GM21529 (cell line): ENCODE measurements around the gene RCOR1.
"Not testable (repeated sequence)": the region's sequence is repeated elsewhere in the genome, so short reads cannot be mapped to it uniquely, and the experiment has no call there.

ENCODE experiments used
- ATAC-seq: cut with Tn5 transposase; IDR thresholded peaks from one replicate; pipeline ENCODE4 v1.9.1; 2021; ENCODE audit not compliant: unreplicated experiment

The RCOR1 gene

DNA sequence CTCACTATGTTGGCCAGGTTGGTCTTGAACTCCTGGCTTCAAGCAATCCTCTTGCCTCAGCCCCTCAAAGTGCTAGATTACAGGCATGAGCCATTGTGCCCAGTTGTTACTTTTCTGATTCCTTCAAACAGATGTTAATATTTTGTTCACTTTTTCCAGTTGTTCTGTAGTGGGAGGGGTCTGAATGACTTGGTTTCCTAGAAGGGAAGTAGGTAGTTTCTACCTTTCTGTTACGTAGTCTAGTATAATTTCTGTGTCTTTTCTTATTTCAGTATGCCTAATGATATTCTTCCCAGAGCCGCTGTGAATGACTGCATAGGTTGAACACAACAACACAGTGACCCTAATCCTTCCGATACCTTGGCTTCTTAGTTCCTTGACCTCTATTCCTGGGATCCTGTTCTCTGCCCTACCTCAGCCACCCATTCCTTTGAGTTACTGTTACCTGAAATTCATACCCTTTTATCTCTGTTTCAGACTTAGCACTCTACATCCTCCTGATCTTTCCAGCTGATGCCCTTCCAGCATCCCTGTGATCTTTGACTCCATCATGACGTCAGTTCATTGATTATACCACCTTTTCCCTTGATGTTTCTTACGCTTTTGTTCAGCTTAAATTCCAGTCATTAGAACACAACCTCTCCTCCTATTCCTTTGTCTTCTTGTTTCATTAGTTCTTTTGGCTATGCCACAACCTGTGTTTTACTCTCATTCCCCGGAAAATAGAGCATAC, 33.3 kb downstream of the RCOR1 start:
- ATAC-seq, result no peak

DNA sequence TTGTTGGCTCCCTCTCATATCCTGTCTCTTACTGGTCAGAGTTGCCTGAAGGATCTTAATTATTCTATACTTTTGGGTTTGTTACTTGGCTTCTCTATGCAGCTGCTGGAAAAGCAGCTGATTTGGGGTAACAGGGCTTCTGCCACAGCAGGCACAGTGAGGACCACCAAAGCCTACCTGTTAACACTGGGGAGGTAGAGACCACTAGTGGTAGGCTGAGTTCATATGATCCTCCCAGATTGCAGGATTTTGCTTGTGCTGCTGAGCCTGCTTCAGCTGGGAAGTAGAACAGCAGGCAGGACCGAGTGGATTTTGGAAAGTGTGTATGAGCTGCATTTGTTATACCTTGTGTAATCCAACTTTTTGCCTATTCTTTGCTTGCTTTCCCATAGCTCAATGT, 34.1 kb downstream of the RCOR1 start:
- no peak for ATAC-seq

DNA sequence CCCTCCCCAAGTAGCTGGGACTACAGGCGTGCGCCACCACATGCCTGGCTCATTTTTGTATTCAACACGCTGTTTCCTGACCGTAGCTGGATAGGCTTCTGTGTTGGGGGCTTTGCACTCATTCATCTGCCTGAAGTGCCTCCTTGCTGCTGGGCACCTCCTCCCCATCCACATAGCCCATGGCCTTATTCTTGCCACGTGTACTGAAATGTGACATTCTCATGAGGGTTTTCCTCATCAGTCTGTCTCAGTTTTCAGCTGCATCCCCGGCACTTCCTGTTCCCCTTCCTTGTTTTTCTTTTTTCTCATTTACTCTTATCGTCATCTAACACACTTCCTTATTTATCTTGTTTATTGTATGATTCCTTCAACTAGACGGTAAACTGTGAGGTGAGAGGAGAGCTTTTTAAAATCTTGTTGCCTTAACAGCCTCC, 36.6 kb downstream of the RCOR1 start:
- no peak for ATAC-seq

DNA sequence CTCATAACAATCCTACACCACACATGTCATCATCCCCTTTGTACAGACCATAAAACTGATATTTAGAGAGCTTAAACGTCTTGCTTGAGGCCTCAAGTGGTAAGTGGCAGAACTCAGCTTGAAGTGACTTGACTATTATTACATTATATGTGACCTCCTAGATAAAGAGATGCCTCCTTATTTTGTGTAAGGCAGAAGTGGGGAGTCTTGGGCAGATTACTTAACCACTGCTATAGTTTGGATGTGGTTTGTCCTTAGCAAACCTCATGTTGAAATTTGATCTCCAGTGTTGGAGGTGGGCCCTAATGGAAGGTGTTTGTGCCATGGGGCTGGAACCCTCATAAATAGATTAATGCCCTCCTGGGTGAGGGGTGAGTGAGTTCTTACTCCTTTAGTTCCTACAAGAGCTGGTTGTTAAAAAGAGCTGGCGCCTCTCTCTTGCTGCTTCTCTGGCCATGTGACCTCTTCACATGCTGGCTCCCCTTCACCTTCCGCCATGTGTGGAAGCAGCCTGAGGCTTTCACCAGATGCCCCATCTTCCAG, 37.4 kb downstream of the RCOR1 start:
- no peak for ATAC-seq

DNA sequence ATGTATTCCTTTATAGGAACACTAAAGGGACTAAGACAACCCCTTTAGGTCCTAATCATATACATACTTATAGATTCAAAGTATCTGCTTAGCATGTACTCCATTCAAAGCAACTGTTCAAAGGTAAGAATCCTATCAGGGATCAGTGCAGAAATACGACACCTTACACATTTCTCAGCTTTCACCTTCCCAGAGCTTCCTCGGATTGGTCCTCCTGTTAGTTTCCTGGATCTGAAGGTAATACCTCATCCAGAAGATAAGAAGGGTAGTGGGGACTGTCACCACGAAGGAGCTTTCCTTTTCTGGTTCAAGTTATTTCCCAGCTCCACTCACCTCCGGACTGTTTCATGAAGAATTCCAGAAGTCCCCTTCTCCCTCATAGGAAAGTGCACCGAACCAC, 38.0 kb downstream of the RCOR1 start:
- ATAC-seq, result no peak

DNA sequence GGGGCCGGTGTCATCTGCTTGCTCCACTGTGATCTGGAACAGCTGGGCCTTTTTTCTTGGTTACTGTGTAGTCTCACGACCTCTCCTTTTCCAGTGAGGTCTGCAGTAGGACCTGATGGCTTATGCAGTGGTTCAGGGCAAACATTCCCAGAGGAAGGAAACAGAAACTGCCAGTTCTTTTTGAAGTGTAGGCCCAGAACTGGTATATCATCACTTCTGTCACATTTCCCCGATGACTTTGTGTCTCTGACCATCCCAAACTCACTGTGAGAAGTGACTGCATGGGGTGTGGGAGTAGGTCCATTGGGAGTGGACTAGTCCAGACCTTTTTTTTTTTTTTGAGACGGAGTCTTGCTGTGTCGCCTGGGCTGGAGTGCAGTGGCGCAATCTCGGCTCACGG, 38.4 kb downstream of the RCOR1 start:
- no peak for ATAC-seq

DNA sequence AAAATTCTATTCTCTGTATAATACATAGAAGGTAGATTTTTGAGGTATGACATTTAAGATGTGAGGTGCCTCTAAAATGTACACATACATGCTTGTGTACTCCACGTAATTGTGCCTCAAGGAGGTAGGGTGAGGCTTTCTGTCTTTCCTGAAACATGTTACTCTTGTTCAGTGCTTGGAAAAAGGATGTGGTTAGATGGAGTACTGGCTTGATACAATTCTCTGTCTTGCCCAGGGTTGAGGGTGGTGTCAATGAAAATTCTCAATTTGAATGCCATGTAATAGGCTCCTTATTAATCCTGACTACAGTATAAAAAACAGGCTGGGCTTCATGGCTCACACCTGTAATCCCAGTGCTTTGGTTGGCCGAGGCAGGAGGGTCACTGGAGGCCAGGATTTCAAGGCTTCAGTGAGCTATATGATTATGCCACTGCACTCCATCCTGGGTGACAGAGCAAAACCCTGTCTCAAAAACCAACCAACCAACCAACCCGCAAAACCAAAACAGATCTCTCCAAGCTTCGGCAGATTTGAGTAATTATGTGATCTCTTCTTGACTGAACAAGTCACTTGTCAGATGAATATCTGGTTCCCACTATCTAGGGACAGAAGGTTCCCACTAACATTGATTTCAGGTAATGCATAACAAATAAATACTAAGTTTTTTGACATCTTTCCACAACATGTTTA, 41.6 kb downstream of the RCOR1 start:
- ATAC-seq, result no peak

DNA sequence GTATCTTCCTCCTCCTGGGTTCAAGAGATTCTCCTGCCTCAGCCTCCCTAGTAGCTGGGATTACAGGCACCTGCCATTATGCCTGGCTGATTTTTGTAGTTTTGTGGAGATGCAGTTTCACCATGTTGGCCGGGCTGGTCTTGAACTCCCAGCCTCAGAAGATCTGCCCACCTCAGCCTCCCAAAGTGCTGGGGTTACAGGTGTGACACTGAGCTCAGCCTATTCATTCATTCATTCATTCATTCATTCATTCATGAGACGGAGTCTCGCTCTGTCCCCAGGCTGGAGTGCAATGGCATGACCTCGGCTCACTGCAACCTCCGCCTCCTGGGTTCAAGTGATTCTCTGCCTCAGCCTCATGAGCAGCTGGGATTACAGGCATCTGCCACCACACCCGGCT, 47.2 kb downstream of the RCOR1 start:
- not testable (repeated sequence) for ATAC-seq

DNA sequence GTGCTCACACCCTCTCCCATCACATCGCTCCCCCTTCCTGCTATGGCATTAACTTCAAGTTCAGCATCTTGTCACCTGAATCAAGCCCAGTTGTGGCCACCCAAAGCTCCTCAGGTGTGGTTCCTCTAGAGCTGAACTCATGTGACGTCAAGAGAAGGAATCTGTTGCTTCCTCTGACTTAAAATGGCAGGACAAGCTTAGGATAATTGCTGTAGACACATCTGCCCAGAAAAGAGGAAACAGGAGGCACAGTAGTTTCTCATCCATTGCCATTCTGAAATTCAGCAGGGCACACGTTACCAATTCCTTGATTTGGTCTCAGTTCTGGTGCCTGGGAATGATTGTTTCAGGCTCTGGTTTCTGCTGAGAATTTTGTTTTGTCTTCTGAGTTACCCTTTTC, 52.1 kb downstream of the RCOR1 start:
- ATAC-seq, result no peak

DNA sequence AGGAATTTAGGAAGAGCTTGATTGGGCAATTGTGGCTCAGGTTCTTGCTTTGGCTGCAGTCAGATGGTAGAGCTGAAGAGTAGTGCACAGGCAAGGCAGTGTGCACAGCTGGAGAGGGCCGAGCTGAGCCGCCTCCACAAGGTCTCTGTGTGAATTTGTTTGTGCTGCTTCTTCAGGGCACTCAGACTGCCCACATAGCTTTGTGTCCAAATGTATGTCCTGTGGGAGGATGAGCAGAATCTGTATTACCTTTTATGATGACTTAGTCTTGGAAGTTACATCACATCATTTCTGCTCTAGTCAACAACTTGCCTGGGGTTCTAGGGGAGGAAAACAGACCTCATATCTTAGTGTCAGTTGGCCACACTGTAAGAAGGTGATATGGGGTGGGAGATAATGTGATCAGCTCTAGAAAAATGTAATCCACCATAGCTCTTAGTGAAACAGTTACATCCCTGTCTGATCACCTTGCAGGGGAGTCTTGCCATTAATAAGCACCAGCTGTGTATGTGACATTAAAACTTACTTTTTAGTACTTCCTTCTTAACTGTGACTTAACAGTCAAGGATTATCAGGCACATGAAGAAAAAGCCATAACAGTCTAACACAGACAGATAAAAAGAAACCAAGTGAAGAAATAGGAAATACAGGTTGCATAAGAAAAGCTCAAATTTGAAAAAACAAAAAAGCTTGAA, 53.4 kb downstream of the RCOR1 start:
- no peak for ATAC-seq

DNA sequence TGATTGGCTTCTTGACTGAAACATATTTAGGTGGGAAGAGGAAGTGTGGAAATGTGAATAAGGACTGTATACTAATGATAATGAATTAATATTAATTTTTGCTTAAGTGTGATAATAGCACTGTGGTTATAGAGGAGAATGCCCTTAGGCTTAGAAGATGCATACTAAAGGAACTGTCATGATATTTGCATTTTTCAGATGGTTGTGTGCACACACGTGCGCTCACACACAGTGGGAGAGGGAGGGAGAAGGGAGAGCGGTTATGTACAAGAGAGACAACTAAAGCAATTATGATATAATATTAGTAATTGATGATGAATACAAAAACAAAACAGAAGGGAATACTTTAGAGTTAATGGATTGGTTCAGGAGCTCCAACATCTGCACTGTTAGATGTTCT, 54.2 kb downstream of the RCOR1 start:
- no peak for ATAC-seq

DNA sequence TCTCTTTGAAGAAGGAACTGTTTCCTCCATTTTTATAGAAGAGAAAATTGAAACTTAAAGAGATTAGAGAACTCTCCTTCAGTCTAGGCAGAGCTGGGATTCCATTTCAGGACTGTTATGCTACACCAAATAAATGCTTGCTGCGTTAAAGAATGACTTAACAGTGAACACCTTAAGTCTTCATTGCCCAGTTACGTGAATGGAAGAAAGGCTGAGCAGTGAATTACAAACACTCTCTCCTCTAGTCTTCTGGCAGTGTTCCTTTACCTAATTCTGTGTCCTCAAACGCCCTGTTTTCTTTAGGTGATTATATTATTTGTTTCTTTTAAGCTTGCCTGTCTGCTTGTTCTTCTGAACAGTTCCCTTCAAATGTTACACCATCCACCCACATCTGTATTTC, 59.7 kb downstream of the RCOR1 start:
- ATAC-seq, result no peak

DNA sequence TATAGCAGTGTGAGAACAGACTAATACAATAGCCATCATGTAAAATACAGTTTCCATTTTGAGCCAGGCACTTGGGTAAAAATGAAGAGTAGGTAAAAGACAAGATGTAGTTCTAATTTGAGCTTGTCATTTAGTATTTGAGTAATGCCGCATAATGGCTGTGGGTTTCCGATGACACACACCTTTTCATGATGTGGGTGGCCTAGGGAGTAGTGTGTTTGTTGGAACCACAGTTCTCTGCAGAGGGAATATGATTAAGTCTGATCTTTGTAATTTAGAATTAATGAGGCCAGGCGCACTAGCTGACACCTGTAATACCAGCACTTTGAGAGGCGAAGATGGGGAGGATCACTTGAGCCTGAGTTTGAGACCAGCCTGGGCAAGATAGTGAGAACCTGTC, 61.8 kb downstream of the RCOR1 start:
- ATAC-seq, result no peak

DNA sequence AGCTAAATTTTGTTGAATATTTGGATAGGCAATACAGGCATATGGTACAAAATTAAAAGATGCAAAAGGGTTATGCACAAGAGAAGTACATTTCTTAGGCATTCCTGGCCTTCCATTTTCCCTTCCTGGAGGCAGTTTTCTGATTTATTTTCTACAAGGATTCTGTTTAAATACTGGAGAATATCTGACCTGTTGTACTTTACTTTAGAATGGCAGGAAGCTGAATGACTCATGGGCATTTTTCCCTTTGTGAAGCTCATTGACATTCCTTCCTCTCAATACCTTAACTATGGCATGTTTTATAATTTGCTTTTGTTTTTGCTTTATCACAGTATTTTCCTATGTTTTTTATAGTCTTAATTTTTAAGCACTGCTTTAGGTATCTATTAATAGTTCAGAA, 62.7 kb downstream of the RCOR1 start:
- ATAC-seq, result no peak

DNA sequence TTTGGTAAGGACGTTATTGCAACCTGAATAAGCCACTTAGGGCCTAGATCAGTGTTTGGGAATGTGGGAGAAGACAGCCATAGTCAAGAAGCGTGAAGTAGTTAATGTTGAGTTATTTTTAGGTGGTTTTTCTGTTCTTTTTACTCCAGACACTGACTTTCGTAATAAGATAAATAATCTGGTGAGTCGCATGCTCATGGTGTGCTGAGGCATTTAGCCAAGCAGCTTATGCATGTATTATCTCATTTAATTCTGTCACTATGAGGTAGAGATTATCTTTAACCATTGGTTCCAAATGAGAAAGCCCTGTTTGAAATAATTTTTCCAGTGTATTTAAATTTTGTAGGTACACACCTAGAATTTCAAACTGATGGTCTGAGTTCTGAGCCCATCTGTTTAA, 67.3 kb downstream of the RCOR1 start:
- no peak for ATAC-seq

DNA sequence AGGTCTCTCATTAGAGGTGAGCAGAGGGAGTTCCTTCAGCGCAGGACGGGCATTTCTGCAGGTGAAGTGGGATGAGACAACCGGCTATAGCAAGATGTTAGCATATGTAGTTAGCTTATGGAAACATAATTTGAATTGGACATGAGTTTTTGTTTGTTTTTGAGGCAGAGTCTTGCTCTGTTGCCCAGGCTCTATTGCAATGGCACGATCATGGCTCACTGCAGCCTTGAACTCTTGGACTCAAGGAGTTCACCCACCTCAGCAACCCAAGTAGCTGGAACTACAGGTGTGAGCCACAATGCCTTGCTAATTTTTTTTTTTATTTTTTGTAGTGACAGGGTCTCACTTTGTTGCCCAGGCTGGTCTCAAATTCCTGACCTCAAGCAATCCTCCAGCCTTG, 69.2 kb downstream of the RCOR1 start:
- ATAC-seq, result no peak

DNA sequence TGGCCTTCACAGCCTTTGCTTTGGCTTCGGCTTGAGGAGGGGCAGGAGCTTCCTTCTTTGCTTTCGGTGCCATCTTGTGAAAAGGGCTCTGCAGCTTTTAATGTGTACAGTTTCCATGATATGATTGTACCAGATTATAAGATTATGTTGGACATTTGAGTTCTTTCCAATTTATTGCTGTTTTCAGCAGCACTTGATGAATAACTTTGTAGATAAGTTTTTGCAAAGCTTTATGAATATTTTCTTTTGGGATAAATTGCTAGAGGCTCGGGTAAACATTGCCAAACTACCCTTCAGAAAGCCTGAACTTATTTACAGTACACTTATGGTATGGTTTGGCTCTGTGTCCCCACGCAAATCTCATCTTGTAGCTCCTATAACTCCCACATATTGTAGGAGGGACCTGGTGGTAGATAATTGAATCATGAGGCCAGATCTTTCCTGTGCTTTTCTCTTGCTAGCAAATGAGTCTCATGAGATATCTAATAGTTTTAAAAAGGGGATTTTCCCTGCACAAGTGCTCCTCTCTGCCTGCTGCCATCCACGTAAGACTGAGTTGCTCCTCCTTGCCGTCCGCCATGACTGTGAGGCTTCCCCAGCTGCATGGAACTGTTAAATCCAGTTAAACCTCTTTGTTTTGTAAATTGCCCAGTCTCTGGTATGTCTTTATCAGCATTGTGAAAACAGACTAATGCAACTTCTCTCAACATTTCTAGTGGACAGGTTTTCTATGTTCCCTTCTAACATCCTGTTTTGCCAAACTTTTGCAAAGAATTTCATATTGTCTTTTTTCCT, 70.4 kb downstream of the RCOR1 start:
- no peak for ATAC-seq

DNA sequence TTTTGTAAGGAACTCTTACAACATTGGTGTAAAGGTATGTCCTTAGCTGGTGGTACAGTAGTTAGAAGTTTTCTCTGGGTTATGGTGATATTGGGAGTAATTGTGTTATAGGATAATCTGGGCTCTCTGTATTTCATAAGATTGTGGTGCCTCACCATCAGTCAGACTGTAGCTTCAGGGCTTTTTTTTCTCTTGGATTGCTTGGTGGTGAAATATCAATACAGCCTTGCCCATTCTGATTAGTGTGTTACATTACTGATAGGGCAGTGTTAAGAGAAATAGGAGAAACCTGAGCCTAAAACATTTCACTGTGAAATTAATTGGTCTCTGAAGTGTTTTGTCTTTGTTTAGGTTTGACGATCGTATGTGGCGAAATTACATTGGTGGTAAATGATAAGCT, 71.0 kb downstream of the RCOR1 start:
- no peak for ATAC-seq

DNA sequence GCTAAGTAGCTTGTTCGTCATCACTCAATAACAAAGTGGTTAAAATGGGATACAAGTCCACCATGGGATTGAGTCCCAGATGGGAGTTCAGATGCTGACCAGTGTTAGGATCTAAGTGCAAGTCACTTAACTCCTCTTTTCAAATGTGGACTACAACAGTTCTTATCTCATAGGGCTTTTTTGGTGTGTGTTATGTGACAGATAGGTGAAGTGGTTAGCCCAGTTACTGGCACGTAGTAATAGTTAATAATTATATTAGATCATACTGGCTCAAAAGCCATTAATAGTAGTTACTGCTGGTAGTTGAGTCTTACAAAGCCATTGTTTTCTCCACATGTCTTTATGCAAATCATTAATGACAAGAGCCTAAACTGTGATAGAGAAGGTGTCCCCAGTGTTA, 73.2 kb downstream of the RCOR1 start:
- ATAC-seq, result no peak

DNA sequence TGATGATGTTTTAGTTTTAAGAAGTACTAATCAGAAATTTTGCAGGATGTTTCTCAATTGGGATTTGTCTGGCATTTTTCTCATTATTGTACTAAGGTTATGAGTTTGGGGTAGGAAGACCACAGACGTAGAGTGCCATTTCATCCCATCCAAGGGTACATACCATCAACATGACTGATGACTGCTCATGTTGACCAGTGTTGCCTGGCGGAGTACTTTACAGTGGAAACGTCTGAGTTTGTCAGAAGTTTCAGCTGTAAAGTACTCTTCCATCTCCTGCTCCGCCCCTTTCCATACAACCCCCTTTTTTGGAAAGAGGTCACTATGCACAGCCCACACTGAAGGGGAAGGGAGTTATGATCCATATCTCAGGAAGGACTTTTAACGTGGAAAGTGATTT, 74.2 kb downstream of the RCOR1 start:
- no peak for ATAC-seq

DNA sequence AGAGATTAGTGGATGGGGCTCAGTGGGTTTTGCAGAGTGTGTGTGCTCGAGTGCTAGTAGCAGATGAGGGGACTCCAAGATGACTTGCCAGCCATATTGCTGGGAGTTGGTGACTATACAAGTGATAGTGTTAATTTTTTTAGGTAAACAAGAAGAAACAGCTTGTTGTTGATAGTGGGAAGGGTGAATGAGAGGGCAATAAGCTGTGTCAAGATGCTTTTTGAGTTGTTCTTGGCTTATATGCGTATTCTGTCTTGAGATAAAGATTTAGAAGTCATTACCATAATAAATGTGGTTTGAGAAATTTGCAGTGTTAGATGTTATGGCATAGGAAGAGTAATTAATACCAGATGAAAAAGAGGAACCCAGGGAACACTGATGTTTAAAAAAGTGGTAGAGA, 75.3 kb downstream of the RCOR1 start:
- ATAC-seq, result no peak
